Neutrophil (primary cell): ENCODE data around the gene KCNH5.

ENCODE experiments used
- H3K27ac ChIP-seq: fragments of 200-600 bp; sonication (generic); 2 replicates; pipeline ENCODE4 v1.5.1; 2016; ENCODE audit warnings: mild to moderate bottlenecking, moderate library complexity
- H3K27me3 ChIP-seq: fragments of 200-600 bp; sonication (generic); 2 replicates; pipeline ENCODE4 v1.6.0; 2016; ENCODE audit warnings: mild to moderate bottlenecking
- H3K36me3 ChIP-seq: fragments of 200-600 bp; sonication (generic); 2 replicates; pipeline ENCODE4 v1.5.1; 2017
- H3K4me1 ChIP-seq, 2 experiments: fragments of 200-600 bp in 1 of 2; sonication (generic) in 1 of 2; 1 replicate in 1 of 2; 2 replicates in 1 of 2; pipeline versions ENCODE4 v1.5.1 to v1.6.1; 2013 to 2016; ENCODE audit warnings: low read depth in 1 of 2, low read length in 1 of 2, mild to moderate bottlenecking in 1 of 2, moderate library complexity in 1 of 2; ENCODE audit not compliant: control insufficient read depth in 1 of 2, insufficient read depth in 1 of 2
- H3K4me3 ChIP-seq, 2 experiments: fragments of 200-600 bp in 1 of 2; sonication (generic) in 1 of 2; 1 replicate in 1 of 2; 2 replicates in 1 of 2; pipeline ENCODE4 v1.5.1; 2013 to 2016; ENCODE audit warnings: low read depth in 1 of 2, low read length in 1 of 2, mild to moderate bottlenecking in 1 of 2, moderate library complexity in 1 of 2
- H3K9me3 ChIP-seq: fragments of 200-600 bp; sonication (generic); 2 replicates; pipeline ENCODE4 v1.5.1; 2016
- CTCF ChIP-seq: fragments of 200-600 bp; sonication (generic); IDR thresholded peaks from 2 replicates; pipeline ENCODE4 v1.5.1; 2016; ENCODE audit warnings: antibody characterized with exemption

KCNH5 gene

DNA sequence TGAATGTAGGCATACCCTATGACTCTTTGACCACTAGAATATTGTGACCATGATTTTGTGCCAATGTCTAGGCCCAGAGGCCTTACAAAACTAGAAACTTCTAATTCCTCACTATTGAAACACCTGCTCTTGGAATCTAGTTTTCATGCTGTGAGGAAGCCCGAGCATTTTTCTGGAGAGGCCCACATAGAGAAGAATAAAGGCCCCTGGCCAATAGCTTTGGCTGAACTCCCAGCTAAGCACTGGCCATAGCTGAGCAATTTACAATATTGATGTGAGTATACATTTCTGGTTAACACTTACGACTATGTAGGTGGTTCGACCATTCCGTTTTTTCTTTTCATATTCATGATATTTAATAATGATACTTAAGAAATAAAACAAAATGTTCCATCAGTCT is 190.3 kb downstream of the KCNH5 start:
- H3K9me3 ChIP-seq, result no peaks in the 10 kb centered on the region
- no peak for TF ChIP-seq CTCF

GRCh38 chr14:62847168-62847567 is 198.1 kb downstream of the KCNH5 start:
- H3K27me3 ChIP-seq, result no peaks in the 10 kb centered on the region
- H3K4me3 ChIP-seq, result no peak overlapping the region
- no peak for TF ChIP-seq CTCF
- H3K27ac ChIP-seq, result no peak overlapping the region
- no peaks in the 10 kb centered on the region for H3K9me3 ChIP-seq
- H3K4me1 ChIP-seq, result no peaks in the 10 kb centered on the region
- H3K36me3 ChIP-seq, result no peaks in the 10 kb centered on the region

More for the DNA sequence above, 190.3 kb downstream of the KCNH5 start:
- Histone ChIP-seq H3K36me3 (no peaks in the 10 kb centered on the region), H3K27ac (no peak overlapping the region), H3K4me1 (no peaks in the 10 kb centered on the region), H3K4me3 (no peak overlapping the region), H3K27me3 (no peaks in the 10 kb centered on the region)

DNA sequence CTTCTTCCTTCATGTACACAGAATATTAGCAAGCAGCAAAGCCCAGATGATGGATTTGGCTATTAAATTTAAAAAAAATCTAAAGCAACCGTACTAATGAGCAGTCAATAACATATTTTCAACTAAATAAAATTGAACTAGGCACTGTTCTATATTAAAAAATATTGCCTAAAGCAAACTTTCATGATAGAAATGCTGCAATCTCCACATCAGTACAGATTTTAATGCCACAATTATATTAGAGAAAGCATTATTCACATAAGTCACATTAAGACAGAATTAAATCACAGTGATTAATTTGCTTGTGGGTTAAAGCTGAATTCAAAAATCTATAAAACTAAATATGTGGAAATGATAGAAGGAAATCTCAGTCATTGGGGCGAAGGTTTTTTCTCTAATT is 200.7 kb downstream of the KCNH5 start:
- no peak for TF ChIP-seq CTCF
- H3K9me3 ChIP-seq, result no peaks in the 10 kb centered on the region
- H3K4me1 ChIP-seq, result no peaks in the 10 kb centered on the region
- no peaks in the 10 kb centered on the region for H3K27me3 ChIP-seq
- no peak overlapping the region for H3K27ac ChIP-seq
- no peaks in the 10 kb centered on the region for H3K36me3 ChIP-seq
- no peak overlapping the region for H3K4me3 ChIP-seq

DNA sequence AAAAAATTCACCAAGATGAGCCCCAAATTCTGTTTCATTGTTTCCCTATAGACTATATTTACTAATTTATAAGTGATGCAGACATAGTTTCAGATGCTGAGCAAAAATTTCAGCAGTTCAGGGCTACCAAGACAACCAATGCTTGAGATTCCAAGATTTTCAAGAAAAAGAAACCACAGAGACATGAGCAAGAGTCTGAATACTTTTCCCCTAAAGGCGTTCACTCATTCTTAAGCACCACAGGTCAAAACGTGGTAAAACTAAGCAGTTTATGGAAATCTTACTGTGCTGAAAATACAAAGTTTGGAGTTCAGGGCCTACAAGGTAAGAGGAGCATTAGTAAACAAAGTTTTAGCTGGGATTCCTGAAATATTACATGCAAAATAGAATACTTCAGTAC is 221.2 kb downstream of the KCNH5 start:
- Histone ChIP-seq H3K4me1 (no peaks in the 10 kb centered on the region), H3K27me3 (no peaks in the 10 kb centered on the region), H3K27ac (no peak overlapping the region), H3K36me3 (no peaks in the 10 kb centered on the region), H3K9me3 (no peaks in the 10 kb centered on the region), H3K4me3 (no peak overlapping the region)
- TF ChIP-seq CTCF, result no peak

DNA sequence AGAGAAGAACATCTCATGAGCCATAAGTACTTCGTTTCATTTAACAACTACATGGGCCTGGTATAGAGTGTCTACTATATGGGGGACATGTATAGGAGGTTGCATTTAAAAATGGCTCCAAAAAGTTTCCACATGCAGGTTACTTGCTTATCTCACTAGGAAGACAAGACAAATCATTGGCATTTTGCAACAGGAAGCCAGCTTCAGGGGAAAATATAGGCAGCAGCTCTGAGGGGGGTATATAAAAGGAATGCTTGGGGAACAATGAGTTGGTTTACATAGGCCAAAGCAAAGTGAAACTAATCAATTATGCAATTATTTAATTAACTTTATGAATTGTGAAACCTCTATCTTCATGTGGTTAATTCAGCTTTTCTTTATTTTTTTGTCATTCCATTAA is 225.3 kb downstream of the KCNH5 start:
- Histone ChIP-seq H3K4me3 (no peak overlapping the region), H3K4me1 (no peaks in the 10 kb centered on the region), H3K36me3 (no peaks in the 10 kb centered on the region), H3K27me3 (no peaks in the 10 kb centered on the region), H3K9me3 (no peaks in the 10 kb centered on the region), H3K27ac (no peak overlapping the region)
- TF ChIP-seq CTCF, result no peak

- no peak overlapping the region for H3K27ac ChIP-seq
- no peaks in the 10 kb centered on the region for H3K9me3 ChIP-seq
- H3K27me3 ChIP-seq, result no peaks in the 10 kb centered on the region
- no peak overlapping the region for H3K4me3 ChIP-seq
- H3K36me3 ChIP-seq, result no peaks in the 10 kb centered on the region
- TF ChIP-seq CTCF, result no peak
- H3K4me1 ChIP-seq, result no peaks in the 10 kb centered on the region
Observed at GRCh38 chr14:62807636-62808035, 237.6 kb downstream of the KCNH5 start.
